Measurements from ENCODE around the gene DLEC1. TPM values are rescaled to one million over a fixed set of nuclear protein-coding genes. Genes with fewer than 3 reads are reported as not detected.
"Not testable (repeated sequence)": the region's sequence is repeated elsewhere in the genome, so short reads cannot be mapped to it uniquely, and the experiment has no call there.

Gene DLEC1
- total RNA-seq, 4 donors from 2014 or later: 0.19 to 2.1 (median 0.50) TPM

- TF ChIP-seq POLR2A (IDR thresholded peaks at IDR 0.05) (no peak), CTCF (IDR thresholded peaks at IDR 0.05) (no peak)
- WGBS: 91% methylated on average over 2 of the region's 2 CpGs
- Histone ChIP-seq H3K36me3 (no peaks in the 10 kb centered on the region), H3K27ac (no peak overlapping the region), H3K4me3 (no peak overlapping the region), H3K27me3 (no peaks in the 10 kb centered on the region), H3K4me1 (peaks cover 32% of the 10 kb centered on the region), H3K9me3 (no peaks in the 10 kb centered on the region)
- no peak for DNase-seq (ENCODE audit: low spot score in 2 of 2)
These were observed 116.8 kb downstream of the DLEC1 start for GRCh38 chr3:38155825-38156224.

GRCh38 chr3:38157117-38157516 is 118.1 kb downstream of the DLEC1 start:
- Histone ChIP-seq H3K27ac (no peak overlapping the region), H3K27me3 (no peaks in the 10 kb centered on the region), H3K36me3 (no peaks in the 10 kb centered on the region), H3K9me3 (no peaks in the 10 kb centered on the region), H3K4me3 (no peak overlapping the region), H3K4me1 (peaks cover 32% of the 10 kb centered on the region)
- TF ChIP-seq CTCF (IDR thresholded peaks at IDR 0.05) (no peak), EP300 (IDR thresholded peaks at IDR 0.05) (no peak), POLR2AphosphoS5 (IDR thresholded peaks at IDR 0.05) (no peak), POLR2A (IDR thresholded peaks at IDR 0.05) (no peak)
- WGBS: 79% methylated on average over 2 of the region's 2 CpGs
- DNase-seq (ENCODE audit: low spot score in 2 of 2): no peak

GRCh38 chr3:38157595-38157994 is 118.6 kb downstream of the DLEC1 start:
- DNase-seq (ENCODE audit: low spot score in 2 of 2): no peak
- no peaks in the 10 kb centered on the region for H3K27me3 ChIP-seq
- no peaks in the 10 kb centered on the region for H3K9me3 ChIP-seq
- TF ChIP-seq CTCF (IDR thresholded peaks at IDR 0.05): no peak
- no peak for TF ChIP-seq POLR2AphosphoS5 (IDR thresholded peaks at IDR 0.05)
- no peak for TF ChIP-seq EP300 (IDR thresholded peaks at IDR 0.05)
- no peak for TF ChIP-seq POLR2A (IDR thresholded peaks at IDR 0.05)
- no peaks in the 10 kb centered on the region for H3K36me3 ChIP-seq
- no peak overlapping the region for H3K4me3 ChIP-seq
- WGBS: 55% methylated on average over 3 of the region's 3 CpGs
- H3K4me1 ChIP-seq: peaks cover 29% of the 10 kb centered on the region
- H3K27ac ChIP-seq: no peak overlapping the region

GRCh38 chr3:38158472-38158871 is 119.5 kb downstream of the DLEC1 start:
- peaks cover 21% of the 10 kb centered on the region for H3K4me1 ChIP-seq
- no peaks in the 10 kb centered on the region for H3K36me3 ChIP-seq
- WGBS: 72% methylated on average over 5 of the region's 5 CpGs
- no peaks in the 10 kb centered on the region for H3K9me3 ChIP-seq
- TF ChIP-seq EP300 (IDR thresholded peaks at IDR 0.05) (no peak), CTCF (IDR thresholded peaks at IDR 0.05) (no peak), POLR2AphosphoS5 (IDR thresholded peaks at IDR 0.05) (no peak)
- no peak overlapping the region for H3K27ac ChIP-seq
- no peak for DNase-seq (ENCODE audit: low spot score in 2 of 2)
- H3K4me3 ChIP-seq: no peak overlapping the region
- no peaks in the 10 kb centered on the region for H3K27me3 ChIP-seq

- not testable (repeated sequence) for H3K27ac ChIP-seq; DNase-seq (ENCODE audit: low spot score in 2 of 2); H3K9me3 ChIP-seq; H3K36me3 ChIP-seq; H3K4me3 ChIP-seq; H3K27me3 ChIP-seq
- peaks cover 12% of the 10 kb centered on the region for H3K4me1 ChIP-seq
- 93% methylated on average over 11 of the region's 11 CpGs for WGBS
These were observed 121.7 kb downstream of the DLEC1 start for GRCh38 chr3:38160704-38161103.

- TF ChIP-seq POLR2A (IDR thresholded peaks at IDR 0.05) (no peak), EP300 (IDR thresholded peaks at IDR 0.05) (no peak), CTCF (IDR thresholded peaks at IDR 0.05) (no peak), POLR2AphosphoS5 (IDR thresholded peaks at IDR 0.05) (no peak)
- Histone ChIP-seq H3K4me1 (peaks cover 25% of the 10 kb centered on the region), H3K36me3 (no peaks in the 10 kb centered on the region), H3K9me3 (no peaks in the 10 kb centered on the region), H3K4me3 (no peak overlapping the region), H3K27me3 (no peaks in the 10 kb centered on the region), H3K27ac (no peak overlapping the region)
- no peak for DNase-seq (ENCODE audit: low spot score in 2 of 2)
- WGBS: 90% methylated on average over 11 of the region's 12 CpGs
These were observed 124.3 kb downstream of the DLEC1 start for GRCh38 chr3:38163117-38163840.

Data from suprapubic skin (tissue), 4 donors.